ENCODE measurements around the gene BCL2A1.
"Not testable (repeated sequence)": the region's sequence is repeated elsewhere in the genome, so short reads cannot be mapped to it uniquely, and the experiment has no call there.

The BCL2A1 gene

DNA sequence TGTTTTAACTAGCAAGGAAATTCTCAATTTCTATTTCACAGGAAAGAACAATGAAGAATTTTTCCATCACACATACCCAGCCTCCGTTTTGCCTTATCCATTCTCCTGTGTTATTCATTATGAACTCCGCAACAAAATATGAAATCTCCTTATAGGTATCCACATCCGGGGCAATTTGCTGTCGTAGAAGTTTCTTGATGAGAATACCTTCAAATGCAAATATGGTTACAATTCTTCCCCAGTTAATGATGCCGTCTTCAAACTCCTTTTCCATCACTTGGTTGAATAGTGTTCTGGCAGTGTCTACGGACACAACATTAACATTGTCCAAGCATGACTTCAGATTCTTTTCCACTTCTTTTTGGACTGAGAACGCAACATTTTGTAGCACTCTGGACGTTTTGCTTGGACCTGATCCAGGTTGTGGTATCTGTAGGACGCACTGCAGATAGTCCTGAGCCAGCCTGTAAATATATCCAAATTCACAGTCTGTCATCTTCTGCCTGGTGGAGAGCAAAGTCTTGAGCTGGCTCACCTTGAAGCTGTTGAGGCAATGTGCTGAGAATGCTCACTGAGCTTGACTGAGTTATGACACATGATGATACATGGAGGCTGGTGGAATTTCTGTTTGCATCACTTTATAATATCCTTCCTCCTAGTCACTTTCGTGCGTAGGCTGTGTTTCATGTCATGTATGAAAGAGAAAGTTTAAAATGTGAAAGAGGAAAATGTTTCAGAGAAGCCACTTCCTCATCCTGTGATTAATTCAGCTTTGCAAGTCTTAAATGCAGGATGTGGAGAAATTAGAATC, at the start of gene BCL2A1:
BCL2A1 (minus strand) TSS at position 573 of the 811 bp plus-strand sequence; CDS start at position 496, 77 bp downstream.
- Mint-ChIP-seq H3K27me3 (ENCODE audit: low read depth) (no peaks in the 10 kb centered on the region), H3K9me3 (no peaks in the 10 kb centered on the region), H3K4me1 (ENCODE audit: low read depth) (peaks cover 52% of the 10 kb centered on the region), H3K36me3 (ENCODE audit: low read depth) (peaks cover 4% of the 10 kb centered on the region), H3K27ac (peak within 1 kb of the TSS; percentile 95), H3K4me3 (peak within 1 kb of the TSS; percentile 92)
- peak; percentile 83 for DNase-seq (ENCODE audit: low spot score)

DNA sequence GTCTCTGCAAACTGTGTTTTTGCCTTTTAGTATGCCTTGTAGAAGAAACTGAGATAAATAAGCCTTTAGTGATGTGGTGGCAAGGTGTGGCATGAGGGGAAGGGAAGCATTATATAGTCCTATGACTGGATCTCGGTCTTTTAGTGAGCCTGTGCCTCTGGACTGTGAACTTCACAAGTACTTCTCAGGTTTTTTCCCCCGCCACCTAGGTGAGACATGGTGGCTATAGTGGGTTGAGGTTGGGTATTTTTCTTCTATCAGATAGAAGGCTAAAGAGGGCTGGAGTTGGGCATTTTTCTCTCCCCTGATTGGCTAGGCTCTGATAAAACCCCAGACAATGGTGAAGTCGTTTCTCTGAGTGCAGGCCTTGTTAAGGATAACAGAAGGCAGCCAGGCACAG, 49.7 kb upstream of the BCL2A1 start:
- no peak for DNase-seq (ENCODE audit: low spot score)
- Mint-ChIP-seq H3K9me3 (peaks cover 6% of the 10 kb centered on the region), H3K36me3 (ENCODE audit: low read depth) (no peaks in the 10 kb centered on the region), H3K4me3 (no peak overlapping the region), H3K4me1 (ENCODE audit: low read depth) (peaks cover 5% of the 10 kb centered on the region), H3K27ac (no peak overlapping the region), H3K27me3 (ENCODE audit: low read depth) (no peaks in the 10 kb centered on the region)

DNA sequence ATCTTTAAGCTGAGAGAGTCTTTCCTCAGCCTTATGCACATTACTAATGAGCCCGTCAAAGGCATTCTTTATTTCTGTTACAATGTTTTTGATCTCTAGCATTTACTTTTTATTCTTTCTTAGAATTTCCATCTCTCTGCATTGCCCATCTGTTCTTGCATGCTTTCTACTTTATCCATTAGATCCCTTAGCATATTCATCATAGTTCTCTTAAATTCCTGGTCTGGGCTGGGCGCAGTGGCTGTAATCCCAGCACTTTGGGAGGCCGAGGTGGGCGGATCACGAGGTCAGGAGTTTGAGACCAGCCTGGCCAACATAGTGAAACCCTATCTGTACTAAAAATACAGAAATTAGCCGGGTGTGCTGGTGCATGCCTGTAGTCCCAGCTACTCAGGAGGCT, 49.2 kb upstream of the BCL2A1 start:
- not testable (repeated sequence) for H3K27me3 Mint-ChIP-seq (ENCODE audit: low read depth); H3K4me1 Mint-ChIP-seq (ENCODE audit: low read depth); H3K9me3 Mint-ChIP-seq; H3K4me3 Mint-ChIP-seq; DNase-seq (ENCODE audit: low spot score); H3K27ac Mint-ChIP-seq; H3K36me3 Mint-ChIP-seq (ENCODE audit: low read depth)

DNA sequence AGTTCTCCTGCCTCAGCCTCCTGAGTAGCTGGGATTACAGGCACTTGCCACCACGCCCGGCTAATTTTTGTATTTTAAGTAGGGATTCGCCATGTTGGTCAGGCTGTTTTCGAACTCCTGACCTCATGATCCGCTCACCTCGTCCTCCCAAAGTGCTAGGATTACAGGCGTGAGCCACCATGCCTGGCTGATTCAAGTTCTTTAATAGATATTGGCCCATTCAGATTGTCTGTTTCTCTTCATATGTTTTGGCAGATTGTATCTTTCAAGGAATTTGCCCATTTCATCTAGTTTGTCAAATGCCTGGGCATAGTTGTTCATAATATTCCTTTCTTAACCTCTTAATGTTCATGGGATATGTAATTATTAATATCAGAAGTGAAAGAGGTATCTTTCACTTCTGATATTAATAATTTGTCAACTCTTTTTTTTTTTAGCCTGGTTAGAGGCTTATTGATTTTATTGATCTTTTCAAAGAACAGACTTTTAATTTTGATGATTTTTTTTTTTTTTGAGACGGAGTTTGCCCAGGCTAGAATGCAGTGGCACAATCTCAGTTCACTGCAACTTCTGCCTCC, 48.3 kb upstream of the BCL2A1 start:
- no peak overlapping the region for H3K4me3 Mint-ChIP-seq
- no peaks in the 10 kb centered on the region for H3K27me3 Mint-ChIP-seq (ENCODE audit: low read depth)
- H3K9me3 Mint-ChIP-seq, result peaks cover 6% of the 10 kb centered on the region
- no peak for DNase-seq (ENCODE audit: low spot score)
- peaks cover 5% of the 10 kb centered on the region for H3K4me1 Mint-ChIP-seq (ENCODE audit: low read depth)
- H3K27ac Mint-ChIP-seq, result no peak overlapping the region
- no peaks in the 10 kb centered on the region for H3K36me3 Mint-ChIP-seq (ENCODE audit: low read depth)

DNA sequence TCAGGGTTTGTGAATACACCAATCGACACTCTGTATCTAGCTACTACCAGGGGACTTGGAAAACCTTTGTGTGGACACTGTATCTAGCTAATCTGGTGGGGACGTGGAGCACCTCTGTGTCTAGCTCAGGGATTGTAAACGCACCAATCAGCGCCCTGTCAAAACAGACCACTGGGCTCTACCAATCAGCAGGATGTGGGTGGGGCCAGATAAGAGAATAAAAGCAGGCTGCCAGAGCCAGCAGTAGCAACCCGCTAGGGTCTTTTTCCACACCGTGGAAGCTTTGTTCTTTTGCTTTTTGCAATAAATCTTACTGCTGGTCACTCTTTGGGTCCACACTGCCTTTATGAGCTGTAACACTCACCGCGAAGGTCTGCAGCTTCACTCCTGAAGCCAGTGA, 46.1 kb upstream of the BCL2A1 start:
- H3K27me3 Mint-ChIP-seq (ENCODE audit: low read depth); H3K36me3 Mint-ChIP-seq (ENCODE audit: low read depth); H3K4me3 Mint-ChIP-seq; DNase-seq (ENCODE audit: low spot score); H3K27ac Mint-ChIP-seq; H3K9me3 Mint-ChIP-seq; H3K4me1 Mint-ChIP-seq (ENCODE audit: low read depth): not testable (repeated sequence)

DNA sequence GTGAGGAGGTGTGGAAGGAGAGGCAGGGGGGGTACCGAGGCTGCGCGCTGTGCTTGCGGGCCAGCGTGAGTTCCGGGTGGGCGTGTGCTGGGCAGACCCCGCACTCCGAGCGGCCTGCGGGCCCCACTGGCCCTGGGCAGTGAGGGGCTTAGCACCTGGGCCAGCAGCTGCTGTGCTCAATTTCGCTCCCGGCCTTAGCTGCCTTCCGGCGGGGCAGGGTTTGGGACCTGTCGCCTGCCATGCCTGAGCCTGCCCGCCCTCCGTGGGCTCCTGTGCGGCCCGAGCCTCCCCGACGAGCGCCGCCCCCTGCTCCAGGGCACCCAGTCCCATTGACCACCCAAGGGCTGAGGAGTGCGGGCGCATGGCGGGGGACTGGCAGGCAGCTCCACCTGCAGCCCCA, 45.5 kb upstream of the BCL2A1 start:
- DNase-seq (ENCODE audit: low spot score); H3K27me3 Mint-ChIP-seq (ENCODE audit: low read depth); H3K4me1 Mint-ChIP-seq (ENCODE audit: low read depth); H3K27ac Mint-ChIP-seq; H3K9me3 Mint-ChIP-seq; H3K36me3 Mint-ChIP-seq (ENCODE audit: low read depth); H3K4me3 Mint-ChIP-seq: not testable (repeated sequence)

DNA sequence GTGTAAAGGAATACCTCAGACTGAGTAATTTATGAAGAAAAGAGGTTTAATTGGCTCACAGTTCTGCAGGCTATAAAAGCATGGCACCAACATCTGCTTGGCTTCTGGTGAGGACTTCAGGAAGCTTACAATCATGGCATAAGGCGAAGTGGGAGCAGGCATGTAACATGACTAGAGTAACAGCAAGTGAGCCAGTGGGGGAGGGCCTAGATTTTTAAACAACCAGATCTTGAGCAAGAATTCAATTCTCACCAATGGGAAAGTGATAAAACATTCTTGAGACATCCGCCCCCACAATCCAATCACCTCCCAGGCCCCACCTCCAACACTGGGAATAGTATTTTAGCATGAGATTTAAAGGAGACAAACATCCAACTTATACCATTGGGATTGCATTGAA, 44.2 kb upstream of the BCL2A1 start:
- no peak overlapping the region for H3K4me3 Mint-ChIP-seq
- no peak overlapping the region for H3K27ac Mint-ChIP-seq
- H3K9me3 Mint-ChIP-seq, result no peaks in the 10 kb centered on the region
- no peaks in the 10 kb centered on the region for H3K4me1 Mint-ChIP-seq (ENCODE audit: low read depth)
- no peaks in the 10 kb centered on the region for H3K36me3 Mint-ChIP-seq (ENCODE audit: low read depth)
- no peak for DNase-seq (ENCODE audit: low spot score)
- no peaks in the 10 kb centered on the region for H3K27me3 Mint-ChIP-seq (ENCODE audit: low read depth)

DNA sequence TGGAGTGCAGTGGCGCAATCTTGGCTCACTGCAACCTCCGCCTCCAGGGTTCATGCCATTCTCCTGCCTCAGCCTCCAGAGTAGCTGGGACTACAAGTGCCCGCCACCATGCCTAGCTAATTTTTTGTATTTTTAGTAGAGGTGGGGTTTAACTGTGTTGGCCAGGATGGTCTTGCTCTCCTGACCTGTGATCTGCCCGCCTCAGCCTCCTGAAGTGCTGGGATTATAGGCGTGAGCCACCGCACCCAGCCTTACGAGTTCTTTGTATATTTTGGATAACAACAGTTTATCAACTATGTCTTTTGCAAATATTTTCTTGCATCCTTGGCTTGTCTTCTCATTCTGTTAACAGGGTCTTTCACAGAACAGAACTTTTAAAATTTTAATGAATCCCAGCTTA, 43.2 kb upstream of the BCL2A1 start:
- H3K27ac Mint-ChIP-seq; H3K4me3 Mint-ChIP-seq; H3K27me3 Mint-ChIP-seq (ENCODE audit: low read depth); H3K36me3 Mint-ChIP-seq (ENCODE audit: low read depth); H3K4me1 Mint-ChIP-seq (ENCODE audit: low read depth); DNase-seq (ENCODE audit: low spot score); H3K9me3 Mint-ChIP-seq: not testable (repeated sequence)

DNA sequence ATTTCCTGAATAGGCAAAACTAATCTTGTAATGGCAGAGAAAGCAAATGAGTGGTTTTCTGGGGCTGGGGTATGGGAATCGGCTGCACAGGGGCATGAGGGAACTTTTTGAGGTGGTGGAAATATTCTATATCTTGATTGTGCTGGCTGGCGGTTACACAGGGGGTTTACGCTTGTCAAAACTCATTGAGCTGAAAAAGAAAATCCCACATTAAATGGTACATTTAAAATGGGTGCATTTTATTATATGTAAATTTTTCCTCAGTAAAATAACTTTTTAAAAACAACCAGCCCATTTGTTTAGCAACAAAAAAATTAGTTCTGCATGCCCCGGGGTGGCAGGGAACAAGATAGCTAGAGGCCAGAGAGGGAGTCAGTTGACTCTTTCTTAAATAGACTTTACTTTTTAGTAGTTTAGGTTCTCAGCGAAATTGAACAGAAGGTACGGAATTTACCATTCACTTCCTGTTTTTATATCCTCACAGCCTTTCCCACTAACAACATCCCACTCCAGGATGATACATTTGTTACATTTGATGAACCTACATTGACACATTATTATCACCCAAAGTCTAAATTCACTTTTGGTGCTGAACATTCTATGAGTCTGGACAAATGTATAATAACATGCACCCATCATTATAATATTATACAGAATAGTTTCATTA, 41.2 kb upstream of the BCL2A1 start:
- Mint-ChIP-seq H3K27me3 (ENCODE audit: low read depth) (no peaks in the 10 kb centered on the region), H3K36me3 (ENCODE audit: low read depth) (no peaks in the 10 kb centered on the region), H3K9me3 (no peaks in the 10 kb centered on the region)

DNA sequence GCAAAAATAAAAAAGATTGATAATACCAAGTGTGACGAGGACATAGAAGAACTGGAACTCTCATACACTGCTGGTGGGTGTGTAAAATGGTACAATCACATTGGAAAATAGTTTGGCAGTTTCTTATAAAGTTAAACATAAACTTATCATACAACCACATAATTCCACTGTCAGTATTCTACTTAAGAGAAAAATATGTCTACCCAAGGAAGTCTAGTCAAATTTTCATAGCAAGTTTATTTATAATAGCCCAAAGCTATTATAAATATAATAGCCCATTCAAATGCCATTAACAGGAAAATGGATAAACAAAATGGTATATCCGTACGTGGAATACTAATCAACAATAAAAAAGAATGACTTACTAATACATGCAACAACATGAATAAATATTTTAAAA, 40.6 kb upstream of the BCL2A1 start:
- Mint-ChIP-seq H3K4me1 (ENCODE audit: low read depth) (no peaks in the 10 kb centered on the region), H3K27me3 (ENCODE audit: low read depth) (no peaks in the 10 kb centered on the region), H3K27ac (no peak overlapping the region), H3K4me3 (no peak overlapping the region), H3K36me3 (ENCODE audit: low read depth) (no peaks in the 10 kb centered on the region), H3K9me3 (no peaks in the 10 kb centered on the region)
- no peak for DNase-seq (ENCODE audit: low spot score)

More for the DNA sequence above, 41.2 kb upstream of the BCL2A1 start:
- H3K27ac Mint-ChIP-seq, result no peak overlapping the region
- DNase-seq (ENCODE audit: low spot score), result no peak
- no peaks in the 10 kb centered on the region for H3K4me1 Mint-ChIP-seq (ENCODE audit: low read depth)
- no peak overlapping the region for H3K4me3 Mint-ChIP-seq

DNA sequence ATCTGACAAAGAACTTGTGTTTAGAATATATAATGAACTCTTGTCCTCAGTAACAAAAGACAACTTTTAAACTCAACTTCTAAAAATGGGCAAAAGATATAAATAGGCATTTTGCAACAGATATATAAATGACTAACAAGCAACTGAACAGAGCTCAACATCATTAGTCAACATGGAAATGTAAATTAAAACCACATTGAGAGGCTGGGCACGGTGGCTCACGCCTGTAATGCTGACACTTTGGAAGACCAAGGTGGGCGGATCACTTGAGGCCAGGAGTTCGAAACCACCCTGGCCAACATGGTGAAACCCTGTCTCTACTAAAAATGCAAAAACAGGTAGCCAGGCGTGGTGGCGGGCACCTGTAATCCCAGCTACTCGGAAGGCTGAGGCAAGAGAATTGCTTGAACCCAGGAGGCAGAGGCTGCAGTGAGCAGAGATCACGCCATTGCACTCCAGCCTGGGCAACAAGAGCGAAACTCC, 40.1 kb upstream of the BCL2A1 start:
- not testable (repeated sequence) for DNase-seq (ENCODE audit: low spot score); H3K36me3 Mint-ChIP-seq (ENCODE audit: low read depth); H3K9me3 Mint-ChIP-seq; H3K27ac Mint-ChIP-seq; H3K27me3 Mint-ChIP-seq (ENCODE audit: low read depth); H3K4me1 Mint-ChIP-seq (ENCODE audit: low read depth); H3K4me3 Mint-ChIP-seq

DNA sequence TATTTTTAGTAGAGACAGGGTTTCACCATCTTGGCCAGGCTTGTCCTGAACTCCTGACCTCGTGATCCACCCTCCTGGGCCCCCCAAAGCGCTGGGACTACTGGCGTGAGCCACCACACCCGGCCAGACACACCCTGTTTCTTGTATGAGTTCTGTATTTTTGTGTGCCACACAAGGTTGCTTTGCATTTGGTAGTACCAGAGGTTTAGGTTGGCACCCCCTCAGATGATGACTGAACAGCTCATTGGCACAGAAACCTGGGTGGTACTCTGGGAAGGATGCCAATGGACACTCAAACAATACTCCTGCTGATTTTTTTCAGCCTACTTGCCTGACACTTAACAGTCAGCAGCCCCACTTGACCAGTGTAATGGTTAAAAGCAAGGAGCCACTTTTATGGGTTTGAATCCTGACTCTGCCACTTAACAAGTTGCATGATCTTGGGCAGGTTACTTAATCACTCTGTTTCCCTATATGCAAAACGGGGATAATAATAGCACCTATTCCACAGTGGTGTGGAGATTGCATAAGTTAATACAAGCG, 39.2 kb upstream of the BCL2A1 start:
- Mint-ChIP-seq H3K4me1 (ENCODE audit: low read depth) (no peaks in the 10 kb centered on the region), H3K27ac (no peak overlapping the region), H3K9me3 (no peaks in the 10 kb centered on the region), H3K27me3 (ENCODE audit: low read depth) (no peaks in the 10 kb centered on the region), H3K4me3 (no peak overlapping the region), H3K36me3 (ENCODE audit: low read depth) (no peaks in the 10 kb centered on the region)
- no peak for DNase-seq (ENCODE audit: low spot score)

DNA sequence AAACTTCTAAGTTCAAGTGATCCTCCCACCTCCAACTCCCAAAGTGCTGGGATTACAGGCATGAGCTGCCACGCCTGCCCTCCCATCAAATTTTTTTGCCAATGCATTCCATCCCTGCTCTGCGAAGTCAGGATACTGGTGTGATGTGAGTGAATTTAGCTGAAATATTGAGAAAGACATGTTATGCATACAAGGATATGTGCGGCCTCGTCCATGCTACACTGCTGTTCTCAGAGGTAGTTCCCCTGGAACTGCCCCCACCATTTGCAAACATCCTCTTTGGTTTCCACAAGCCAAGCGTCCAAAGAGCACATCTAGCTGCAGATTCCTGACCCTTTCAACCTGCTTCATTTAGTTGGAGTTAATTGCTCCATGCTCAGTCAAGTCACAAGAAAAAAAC, 36.5 kb upstream of the BCL2A1 start:
- no peaks in the 10 kb centered on the region for H3K27me3 Mint-ChIP-seq (ENCODE audit: low read depth)
- H3K36me3 Mint-ChIP-seq (ENCODE audit: low read depth), result no peaks in the 10 kb centered on the region
- H3K9me3 Mint-ChIP-seq, result no peaks in the 10 kb centered on the region
- no peaks in the 10 kb centered on the region for H3K4me1 Mint-ChIP-seq (ENCODE audit: low read depth)
- no peak overlapping the region for H3K4me3 Mint-ChIP-seq
- no peak overlapping the region for H3K27ac Mint-ChIP-seq
- DNase-seq (ENCODE audit: low spot score), result no peak

DNA sequence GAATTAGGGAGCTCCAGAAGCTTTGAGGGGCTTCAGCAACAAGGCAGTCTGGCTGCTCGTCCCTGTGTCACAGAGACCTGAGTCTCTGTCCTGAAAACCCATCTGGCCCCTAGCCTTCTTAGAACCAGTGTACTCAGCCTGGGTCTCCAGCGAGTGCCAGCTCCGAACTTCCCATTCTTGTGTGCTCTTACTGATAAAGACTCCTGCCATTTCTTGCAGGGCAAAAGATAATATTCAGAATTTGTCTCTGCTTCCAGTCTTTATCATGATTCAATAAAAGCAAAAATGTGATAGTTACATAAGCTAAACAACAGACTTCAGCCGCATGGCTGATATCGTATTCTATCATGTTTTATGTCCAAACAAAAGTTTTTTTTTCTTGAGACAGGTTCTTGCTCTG, 36.0 kb upstream of the BCL2A1 start:
- DNase-seq (ENCODE audit: low spot score), result no peak
- Mint-ChIP-seq H3K4me1 (ENCODE audit: low read depth) (no peaks in the 10 kb centered on the region), H3K9me3 (no peaks in the 10 kb centered on the region), H3K27ac (no peak overlapping the region), H3K27me3 (ENCODE audit: low read depth) (no peaks in the 10 kb centered on the region), H3K36me3 (ENCODE audit: low read depth) (no peaks in the 10 kb centered on the region), H3K4me3 (no peak overlapping the region)
